Trophoblast cell (in vitro differentiated cells and primary cell): ENCODE data around the gene PIF1.
"Not testable (repeated sequence)": the region's sequence is repeated elsewhere in the genome, so short reads cannot be mapped to it uniquely, and the experiment has no call there.

Experiments
- DNase-seq, 2 donors: peaks; one replicate each; pipeline ENCODE4 v3.0.0-alpha.2; 2016
- H2AFZ ChIP-seq: 2 replicates; pipeline ENCODE4 v1.6.1; 2013; ENCODE audit warnings: low read length, moderate library complexity, mild to moderate bottlenecking; ENCODE audit not compliant: insufficient read depth, poor library complexity
- H2AK5ac ChIP-seq: 2 replicates; pipeline ENCODE4 v1.6.1; 2013; ENCODE audit warnings: mild to moderate bottlenecking, low read length
- H2BK120ac ChIP-seq: 2 replicates; pipeline ENCODE4 v1.6.1; 2013; ENCODE audit warnings: low read length, mild to moderate bottlenecking, moderate library complexity; ENCODE audit not compliant: insufficient read depth, poor library complexity
- H2BK12ac ChIP-seq: 2 replicates; pipeline ENCODE4 v1.6.1; 2013; ENCODE audit warnings: mild to moderate bottlenecking, low read length, moderate library complexity
- H2BK5ac ChIP-seq: 2 replicates; pipeline ENCODE4 v1.6.1; 2013; ENCODE audit warnings: low read length, low read depth, moderate library complexity, mild to moderate bottlenecking; ENCODE audit not compliant: poor library complexity
- H3K14ac ChIP-seq: 2 replicates; pipeline ENCODE4 v1.6.1; 2013; ENCODE audit warnings: mild to moderate bottlenecking, low read length
- H3K18ac ChIP-seq: 2 replicates; pipeline ENCODE4 v1.6.1; 2013; ENCODE audit warnings: mild to moderate bottlenecking, low read length
- H3K23ac ChIP-seq: 2 replicates; pipeline ENCODE4 v1.6.1; 2013; ENCODE audit warnings: low read length
- H3K27ac ChIP-seq: 2 replicates; pipeline ENCODE4 v1.5.1; 2013; ENCODE audit warnings: low read depth, mild to moderate bottlenecking, inconsistent platforms, low read length, moderate library complexity
- H3K27me3 ChIP-seq: 2 replicates; pipeline ENCODE4 v1.6.1; 2013; ENCODE audit warnings: inconsistent platforms, mild to moderate bottlenecking, low read length, moderate library complexity; ENCODE audit not compliant: insufficient read depth
- H3K36me3 ChIP-seq, 2 experiments: 1 replicate in 1 of 2; 2 replicates in 1 of 2; pipeline ENCODE4 v1.6.1; 2013; ENCODE audit warnings: low read length in 2 of 2, mild to moderate bottlenecking in 2 of 2, moderate library complexity in 1 of 2; ENCODE audit not compliant: insufficient read depth in 2 of 2, control insufficient read depth in 1 of 2
- H3K4ac ChIP-seq: 2 replicates; pipeline ENCODE4 v1.6.1; 2013; ENCODE audit warnings: low read depth, mild to moderate bottlenecking, low read length, moderate library complexity
- H3K4me1 ChIP-seq, 2 experiments: 1 replicate in 1 of 2; 2 replicates in 1 of 2; pipeline ENCODE4 v1.6.1; 2013; ENCODE audit warnings: low read length in 2 of 2, mild to moderate bottlenecking in 2 of 2, moderate library complexity in 1 of 2; ENCODE audit not compliant: insufficient read depth in 2 of 2, control insufficient read depth in 1 of 2
- H3K4me2 ChIP-seq: 2 replicates; pipeline ENCODE4 v1.6.1; 2013; ENCODE audit warnings: inconsistent platforms, mild to moderate bottlenecking, low read length, moderate library complexity
- H3K4me3 ChIP-seq: 2 replicates; pipeline ENCODE4 v1.5.1; 2013; ENCODE audit warnings: mild to moderate bottlenecking, low read depth, low read length, inconsistent platforms
- H3K79me1 ChIP-seq: one replicate; pipeline ENCODE4 v1.6.1; 2013; ENCODE audit warnings: low read length
- H3K79me2 ChIP-seq: 2 replicates; pipeline ENCODE4 v1.6.1; 2013; ENCODE audit warnings: low read length, mild to moderate bottlenecking; ENCODE audit not compliant: control insufficient read depth, insufficient read depth, poor library complexity
- H3K9ac ChIP-seq: 2 replicates; pipeline ENCODE4 v1.6.1; 2013; ENCODE audit warnings: mild to moderate bottlenecking, low read length
- H3K9me3 ChIP-seq: 2 replicates; pipeline ENCODE4 v1.6.1; 2013; ENCODE audit warnings: low read depth, mild to moderate bottlenecking, control low read depth, inconsistent platforms, low read length; ENCODE audit not compliant: insufficient read depth
- H4K12ac ChIP-seq: 2 replicates; pipeline ENCODE4 v1.6.1; 2013; ENCODE audit warnings: low read depth, mild to moderate bottlenecking, low read length, moderate library complexity
- H4K8ac ChIP-seq: 2 replicates; pipeline ENCODE4 v1.6.1; 2013; ENCODE audit warnings: low read depth, mild to moderate bottlenecking, low read length, moderate library complexity
- H4K91ac ChIP-seq: one replicate; pipeline ENCODE4 v1.6.1; 2013; ENCODE audit warnings: low read depth, mild to moderate bottlenecking, low read length, moderate library complexity
- WGBS: extraction: QIAGEN DNeasy Blood & Tissue Kit; methylation state at CpG from one replicate; pipeline ENCODE4 v1.1.7; 2013; ENCODE audit warnings: missing lambda C conversion rate; ENCODE audit not compliant: insufficient read length, insufficient coverage; ENCODE audit errors: extremely low coverage; 5-methylcytosine and 5-hydroxymethylcytosine counted together

Gene PIF1

GRCh38 chr15:64804619-64805018, 20.8 kb downstream of the PIF1 start:
- H3K4me2 ChIP-seq, result no peak overlapping the region
- no peak overlapping the region for H3K23ac ChIP-seq
- no peaks in the 10 kb centered on the region for H3K27me3 ChIP-seq
- H4K12ac ChIP-seq, result no peak overlapping the region
- WGBS, result no CpG with 5 or more reads among the region's 2 CpGs
- H2AFZ ChIP-seq, result no peak overlapping the region
- H2BK120ac ChIP-seq, result no peak overlapping the region
- H2BK5ac ChIP-seq, result no peak overlapping the region
- no peak overlapping the region for H4K8ac ChIP-seq
- H3K4me1 ChIP-seq, result peaks cover 3 to 4% of the 10 kb centered on the region in 2 experiments
- H3K9ac ChIP-seq, result no peak overlapping the region
- no peak overlapping the region for H3K4ac ChIP-seq
- no peak overlapping the region for H3K4me3 ChIP-seq
- peak overlapping the region; percentile 32 for H4K91ac ChIP-seq
- H3K27ac ChIP-seq, result no peak overlapping the region
- no peak overlapping the region for H3K18ac ChIP-seq
- H2BK12ac ChIP-seq, result no peak overlapping the region
- H3K79me2 ChIP-seq, result no peaks in the 10 kb centered on the region
- H3K36me3 ChIP-seq, result no peaks in the 10 kb centered on the region
- H3K9me3 ChIP-seq, result no peaks in the 10 kb centered on the region
- peaks cover 7% of the 10 kb centered on the region for H3K79me1 ChIP-seq
- H2AK5ac ChIP-seq, result peak overlapping the region; percentile 6
- DNase-seq, result no peak
- no peak overlapping the region for H3K14ac ChIP-seq

- H2BK120ac ChIP-seq, result no peak overlapping the region
- no peak overlapping the region for H2BK5ac ChIP-seq
- H4K91ac ChIP-seq, result no peak overlapping the region
- no peak overlapping the region for H4K12ac ChIP-seq
- no peak overlapping the region for H3K4me2 ChIP-seq
- H3K4me1 ChIP-seq, result peaks cover 3 to 4% of the 10 kb centered on the region in 2 experiments
- H3K79me1 ChIP-seq, result peaks cover 6% of the 10 kb centered on the region
- no peaks in the 10 kb centered on the region for H3K27me3 ChIP-seq
- no peak overlapping the region for H3K4ac ChIP-seq
- no peak overlapping the region for H4K8ac ChIP-seq
- no peak overlapping the region for H3K23ac ChIP-seq
- H3K9me3 ChIP-seq, result no peaks in the 10 kb centered on the region
- H2AK5ac ChIP-seq, result no peak overlapping the region
- no peak overlapping the region for H3K14ac ChIP-seq
- no peaks in the 10 kb centered on the region for H3K79me2 ChIP-seq
- H3K4me3 ChIP-seq, result no peak overlapping the region
- no peak overlapping the region for H2BK12ac ChIP-seq
- no CpG with 5 or more reads among the region's 1 CpG for WGBS
- H3K18ac ChIP-seq, result no peak overlapping the region
- H3K9ac ChIP-seq, result no peak overlapping the region
- DNase-seq, result no peak
- H2AFZ ChIP-seq, result no peak overlapping the region
- H3K27ac ChIP-seq, result no peak overlapping the region
- H3K36me3 ChIP-seq, result no peaks in the 10 kb centered on the region
Observed at GRCh38 chr15:64803526-64803925, 21.9 kb downstream of the PIF1 start.

- no peaks in the 10 kb centered on the region for H3K27me3 ChIP-seq
- H4K8ac ChIP-seq, result no peak overlapping the region
- no peaks in the 10 kb centered on the region for H3K79me2 ChIP-seq
- H3K79me1 ChIP-seq, result peaks cover 6% of the 10 kb centered on the region
- no peak overlapping the region for H3K4me2 ChIP-seq
- no peak overlapping the region for H3K14ac ChIP-seq
- no CpG with 5 or more reads among the region's 2 CpGs for WGBS
- no peak overlapping the region for H3K27ac ChIP-seq
- H2AFZ ChIP-seq, result no peak overlapping the region
- no peaks in the 10 kb centered on the region for H3K36me3 ChIP-seq
- no peak overlapping the region for H3K23ac ChIP-seq
- H4K91ac ChIP-seq, result no peak overlapping the region
- H4K12ac ChIP-seq, result no peak overlapping the region
- no peaks in the 10 kb centered on the region for H3K9me3 ChIP-seq
- H3K9ac ChIP-seq, result no peak overlapping the region
- no peak overlapping the region for H2AK5ac ChIP-seq
- H2BK12ac ChIP-seq, result no peak overlapping the region
- H2BK120ac ChIP-seq, result no peak overlapping the region
- no peak overlapping the region for H3K4me3 ChIP-seq
- no peak overlapping the region for H3K4ac ChIP-seq
- no peak overlapping the region for H3K18ac ChIP-seq
- peaks cover 3 to 4% of the 10 kb centered on the region in 2 experiments for H3K4me1 ChIP-seq
- no peak overlapping the region for H2BK5ac ChIP-seq
- peak; percentile 34 to 55 for DNase-seq
Observed at GRCh38 chr15:64800476-64800875, 25.0 kb downstream of the PIF1 start.

GRCh38 chr15:64798905-64799304, 26.5 kb downstream of the PIF1 start:
- H3K18ac ChIP-seq, H2AK5ac ChIP-seq, H4K8ac ChIP-seq, H3K14ac ChIP-seq, H2BK120ac ChIP-seq, H3K4me3 ChIP-seq, H3K4ac ChIP-seq, H3K27ac ChIP-seq, DNase-seq, H3K9ac ChIP-seq, H3K36me3 ChIP-seq, H3K27me3 ChIP-seq, H2BK12ac ChIP-seq, H3K9me3 ChIP-seq, H3K23ac ChIP-seq, H2AFZ ChIP-seq, H2BK5ac ChIP-seq, H3K79me2 ChIP-seq, H3K79me1 ChIP-seq, H3K4me1 ChIP-seq, H4K12ac ChIP-seq, H3K4me2 ChIP-seq: not testable (repeated sequence)
- peak overlapping the region; percentile 14 for H4K91ac ChIP-seq
- no CpG with 5 or more reads among the region's 29 CpGs for WGBS
